ENCODE data around the gene POLK.
"Not testable (repeated sequence)": the region's sequence is repeated elsewhere in the genome, so short reads cannot be mapped to it uniquely, and the experiment has no call there.

The POLK gene

DNA sequence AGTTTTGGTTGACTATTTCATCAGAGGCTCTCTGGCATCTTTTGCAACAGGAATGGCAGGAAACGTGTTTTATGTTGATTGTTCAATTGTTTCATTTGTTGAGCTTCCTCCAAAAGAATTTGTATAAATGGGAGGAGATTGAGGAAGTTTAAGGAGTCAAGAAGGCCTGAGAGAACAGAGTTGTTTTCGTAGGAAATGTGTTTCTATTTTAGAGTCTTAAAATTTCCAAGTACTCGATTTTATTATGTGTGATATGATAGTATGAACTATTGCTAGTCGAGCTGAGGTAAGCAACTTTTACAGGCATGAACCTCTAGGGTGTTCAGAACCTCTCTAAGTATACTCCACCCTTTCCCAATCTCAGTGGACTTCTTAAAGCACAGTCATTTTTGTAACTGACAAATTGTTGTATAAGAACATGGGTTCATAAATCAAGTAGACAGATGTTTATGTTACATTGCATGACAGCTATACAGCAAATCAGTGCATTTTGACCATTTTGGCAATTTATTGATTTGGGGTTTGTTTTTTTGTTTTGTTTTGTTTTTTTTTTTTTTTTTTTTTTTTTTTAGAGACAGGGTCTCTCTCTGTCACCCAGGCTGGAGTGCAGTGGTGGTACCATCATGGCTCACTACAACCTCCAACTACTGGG, 47.4 kb downstream of the POLK start:
- Histone ChIP-seq H3K27me3 (replicated peaks; ENCODE audit: insufficient read depth, low read length) (no peaks in the 10 kb centered on the region), H3K9me3 (replicated peaks; ENCODE audit: insufficient read depth, low read length) (no peaks in the 10 kb centered on the region), H3K36me3 (replicated peaks; ENCODE audit: insufficient read depth, low read length) (no peaks in the 10 kb centered on the region), H3F3A (ENCODE audit: insufficient read depth, low read length) (no peaks in the 10 kb centered on the region), H3K4me2 (ENCODE audit: low read depth, low read length) (no peak overlapping the region), H4K20me1 (ENCODE audit: insufficient read depth, low read length) (no peaks in the 10 kb centered on the region), H3K4me1 (ENCODE audit: low read length) (no peaks in the 10 kb centered on the region), H3K79me2 (ENCODE audit: low read length) (no peaks in the 10 kb centered on the region), H3K9ac (ENCODE audit: low read length) (no peak overlapping the region), H3K4me3 (ENCODE audit: low read length) (no peak overlapping the region), H3K9me2 (replicated peaks; ENCODE audit: insufficient read depth, low read length) (no peaks in the 10 kb centered on the region), H3K27ac (ENCODE audit: low read length) (no peak overlapping the region), H2AFZ (ENCODE audit: low read length) (no peak overlapping the region)
- DNase-seq, result no peak
- TF ChIP-seq CTCF (IDR thresholded peaks at IDR 0.05; ENCODE audit: low read length) (no peak), EZH2phosphoT487 (IDR thresholded peaks at IDR 0.05; ENCODE audit: low read length) (no peak), EZH2 (optimal IDR thresholded peaks at IDR 0.05; ENCODE audit: low read depth, low read length) (no peak)

- not testable (repeated sequence) for H3K9me2 ChIP-seq (replicated peaks; ENCODE audit: insufficient read depth, low read length); H4K20me1 ChIP-seq (ENCODE audit: insufficient read depth, low read length); H3K27me3 ChIP-seq (replicated peaks; ENCODE audit: insufficient read depth, low read length); H3K9me3 ChIP-seq (replicated peaks; ENCODE audit: insufficient read depth, low read length); DNase-seq; H3K36me3 ChIP-seq (replicated peaks; ENCODE audit: insufficient read depth, low read length); H3K79me2 ChIP-seq (ENCODE audit: low read length); H3K4me1 ChIP-seq (ENCODE audit: low read length); H2AFZ ChIP-seq (ENCODE audit: low read length); H3K4me2 ChIP-seq (ENCODE audit: low read depth, low read length); H3K9ac ChIP-seq (ENCODE audit: low read length); H3K4me3 ChIP-seq (ENCODE audit: low read length); H3F3A ChIP-seq (ENCODE audit: insufficient read depth, low read length); H3K27ac ChIP-seq (ENCODE audit: low read length)
Measured at GRCh38 chr5:75560655-75561054, 49.0 kb downstream of the POLK start.

DNA sequence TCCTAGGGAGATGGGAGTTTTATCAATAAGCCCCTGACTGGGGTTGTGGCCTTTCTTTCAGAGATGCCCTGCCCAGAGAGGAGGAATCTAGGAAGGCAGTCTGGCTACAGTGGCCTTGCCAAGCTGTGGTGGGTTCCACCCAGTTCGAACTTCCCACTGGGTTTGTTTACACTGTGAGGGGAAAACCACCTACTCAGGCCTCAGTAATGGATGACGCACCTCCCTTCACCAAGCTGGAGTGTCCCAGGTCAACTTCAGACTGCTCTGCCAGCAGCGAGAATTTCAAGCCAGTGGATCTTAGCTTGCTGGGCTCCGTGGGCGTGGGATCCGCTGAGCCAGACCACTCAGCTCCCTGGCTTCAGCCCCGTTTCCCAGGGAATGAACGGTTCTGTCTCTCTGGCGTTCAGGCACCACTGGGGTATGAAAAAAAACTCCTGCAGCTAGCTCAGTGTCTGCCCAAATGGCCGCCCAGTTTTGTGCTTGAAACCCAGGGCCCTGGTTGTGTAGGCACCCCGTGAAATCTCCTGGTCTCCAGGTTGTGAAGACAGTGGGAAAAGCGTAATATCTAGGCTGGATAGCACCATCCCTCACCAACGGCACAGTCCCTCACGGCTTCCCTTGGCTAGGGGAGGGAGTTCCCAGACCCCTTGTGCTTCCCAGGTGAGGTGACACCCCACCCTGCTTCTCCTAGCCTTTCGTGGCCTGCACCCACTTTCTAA, 54.5 kb downstream of the POLK start:
- not testable (repeated sequence) for H3K27me3 ChIP-seq (replicated peaks; ENCODE audit: insufficient read depth, low read length); H3K27ac ChIP-seq (ENCODE audit: low read length); H3K79me2 ChIP-seq (ENCODE audit: low read length); H3K4me2 ChIP-seq (ENCODE audit: low read depth, low read length); H3K36me3 ChIP-seq (replicated peaks; ENCODE audit: insufficient read depth, low read length); H4K20me1 ChIP-seq (ENCODE audit: insufficient read depth, low read length); H3F3A ChIP-seq (ENCODE audit: insufficient read depth, low read length); H3K4me3 ChIP-seq (ENCODE audit: low read length); DNase-seq; H3K4me1 ChIP-seq (ENCODE audit: low read length); H3K9me3 ChIP-seq (replicated peaks; ENCODE audit: insufficient read depth, low read length); H2AFZ ChIP-seq (ENCODE audit: low read length); H3K9me2 ChIP-seq (replicated peaks; ENCODE audit: insufficient read depth, low read length); H3K9ac ChIP-seq (ENCODE audit: low read length)

DNA sequence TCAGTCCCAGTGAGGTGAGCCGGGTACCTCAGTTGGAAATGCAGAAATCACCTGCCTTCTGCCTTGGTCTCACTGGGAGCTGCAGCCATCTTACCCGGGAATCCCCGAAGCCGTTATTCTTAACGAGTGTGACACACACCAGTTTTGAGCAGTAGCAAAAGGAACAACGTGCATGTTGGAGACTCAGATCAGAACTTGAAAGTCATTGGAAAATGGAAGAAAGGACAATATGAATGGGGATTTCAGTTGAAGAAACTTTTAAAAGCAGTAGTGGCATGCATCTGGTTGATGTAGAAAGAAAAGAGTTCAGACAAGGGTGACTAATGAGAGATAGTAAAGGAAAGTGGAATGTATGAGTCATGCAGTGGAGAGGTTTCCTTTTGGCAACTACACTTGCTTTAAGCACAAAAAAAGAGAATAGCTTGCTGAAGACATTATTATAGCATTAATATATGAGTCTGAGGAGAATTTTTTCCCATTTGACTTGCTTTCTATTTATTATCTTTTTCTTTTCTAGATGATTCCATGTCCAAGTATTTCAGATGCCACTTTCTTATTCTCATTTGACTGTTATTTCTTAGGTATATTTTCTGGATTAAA, 55.1 kb downstream of the POLK start:
- Histone ChIP-seq H3K79me2 (ENCODE audit: low read length) (no peaks in the 10 kb centered on the region; the same call in 1 of the 2 replicates), H3K9me3 (replicated peaks; ENCODE audit: insufficient read depth, low read length) (no peaks in the 10 kb centered on the region), H3K4me2 (ENCODE audit: low read depth, low read length) (no peak overlapping the region), H4K20me1 (ENCODE audit: insufficient read depth, low read length) (no peaks in the 10 kb centered on the region), H3K4me3 (ENCODE audit: low read length) (no peak overlapping the region), H3K27ac (ENCODE audit: low read length) (no peak overlapping the region), H3F3A (ENCODE audit: insufficient read depth, low read length) (no peaks in the 10 kb centered on the region), H3K4me1 (ENCODE audit: low read length) (peaks cover 8% of the 10 kb centered on the region), H2AFZ (ENCODE audit: low read length) (no peak overlapping the region), H3K36me3 (replicated peaks; ENCODE audit: insufficient read depth, low read length) (no peaks in the 10 kb centered on the region), H3K9ac (ENCODE audit: low read length) (no peak overlapping the region), H3K27me3 (replicated peaks; ENCODE audit: insufficient read depth, low read length) (no peaks in the 10 kb centered on the region), H3K9me2 (replicated peaks; ENCODE audit: insufficient read depth, low read length) (no peaks in the 10 kb centered on the region)
- TF ChIP-seq EZH2phosphoT487 (IDR thresholded peaks at IDR 0.05; ENCODE audit: low read length), result no peak
- no peak for TF ChIP-seq CTCF (IDR thresholded peaks at IDR 0.05; ENCODE audit: low read length)
- no peak for TF ChIP-seq EZH2 (optimal IDR thresholded peaks at IDR 0.05; ENCODE audit: low read depth, low read length)
- peak; percentile 11 for DNase-seq
